ENCODE measurements around the gene HOXC13. TPM values are rescaled to one million over a fixed set of nuclear protein-coding genes. Genes with fewer than 3 reads are reported as not detected.

HOXC13 gene
- total and polyA plus RNA-seq, 9 of the 15 experiments (the other 6 are each of a cell fraction or from before 2014, with no cell fraction given) = 0.03 to 0.29 (median 0.17) TPM; not detected in 2

GRCh38 chr12:53995378-53996239 lies 57.0 kb downstream of the HOXC13 start (continued):
- TF ChIP-seq ATF3 (IDR thresholded peaks at IDR 0.05) (no peak), ATF3 (CRISPR knock-in tag; conservative IDR thresholded peaks at IDR 0.05) (no peak), ARID3B (CRISPR knock-in tag; IDR thresholded peaks at IDR 0.05; ENCODE audit: borderline replicate concordance) (no peak), TCFL5 (CRISPR knock-in tag; conservative IDR thresholded peaks at IDR 0.05) (no peak), GMEB1 (CRISPR knock-in tag; IDR thresholded peaks at IDR 0.05) (peak; percentile 16; the same call in 1 of the 2 replicates)

MicroRNAs encoded within 50 kb of the gene (microRNA counts, 767-probe panel; counts per million panel counts)
- 3,672 counts per million, percentile 77 among the panel's probes with 10 or more counts for microRNA hsa-miR-196a-5p

Small RNAs within 50 kb of the gene (microRNA-seq; reads per million reads assigned to microRNA genes)
- 149 reads per million, percentile 82 among the genes with 10 or more reads in this experiment for gene MIR196A2 (ENCODE audit: borderline microRNAs expressed)

Small RNAs within 50 kb of the gene (small RNA-seq; reads per million reads assigned to genes)
- gene AC012531.3 (not detected), gene AC012531.4 (not detected), gene MIR196A2 (7.5 reads per million, percentile 94 among the genes with 10 or more reads in this experiment), gene RF01905 (not detected), gene RF01906 (not detected)

Other genes with a start within 250 kb of the HOXC13 start
Only the 7 nearest of the 11 such genes appear.
- 0.14 and 0.24 TPM in 2 replicates for gene HOXC12, start 16.1 kb downstream of the HOXC13 start, total RNA-seq (2014; rRNA removed)
- 0.07 and 0.13 TPM in 2 replicates for gene HOXC12, start 16.1 kb downstream of the HOXC13 start, total RNA-seq (2014; rRNA removed; fragmentation: Illumina TruSeq; extraction: Trizol)
- 0.11 TPM in 2 replicates for gene HOXC12, start 16.1 kb downstream of the HOXC13 start, total RNA-seq (2015; rRNA removed; fragmentation: Illumina TruSeq; extraction: Trizol)
- gene HOXC12, start 16.1 kb downstream of the HOXC13 start, total RNA-seq (2021) = 0.11 and 0.27 TPM in 2 replicates
- gene HOXC12, start 16.1 kb downstream of the HOXC13 start, polyA plus RNA-seq (2011; rRNA removed) = 0.04 and 0.07 TPM in 2 replicates
- 0.28 and 0.36 TPM in 2 replicates for gene HOXC12, start 16.1 kb downstream of the HOXC13 start, polyA plus RNA-seq (2014; fragmentation: Illumina TruSeq; extraction: Trizol)
- gene HOXC12, start 16.1 kb downstream of the HOXC13 start, polyA plus RNA-seq (2014; fragmentation: Nextera tagmentation; extraction: Ambion mirVana) = under 1 TPM in 1 of 2 experiments, not detected in 1; 0.08 TPM
- 0.05 and 0.19 TPM in 2 replicates for gene HOXC12, start 16.1 kb downstream of the HOXC13 start, polyA plus RNA-seq (2014; rRNA removed)
- not detected in 2 replicates for gene HOXC11, start 34.3 kb downstream of the HOXC13 start, total RNA-seq (2014; rRNA removed)
- gene HOXC11, start 34.3 kb downstream of the HOXC13 start, total RNA-seq (2014; rRNA removed; fragmentation: Illumina TruSeq; extraction: Trizol) = not detected in 2 replicates
- gene HOXC11, start 34.3 kb downstream of the HOXC13 start, total RNA-seq (2015; rRNA removed; fragmentation: Illumina TruSeq; extraction: Trizol) = not detected in 2 replicates
- gene HOXC11, start 34.3 kb downstream of the HOXC13 start, total RNA-seq (2021) = not detected in 2 replicates
- gene HOXC11, start 34.3 kb downstream of the HOXC13 start, polyA plus RNA-seq (2011; rRNA removed) = 0.04 TPM in 1 of 2 replicates, not detected in the other
- gene HOXC11, start 34.3 kb downstream of the HOXC13 start, polyA plus RNA-seq (2014; fragmentation: Illumina TruSeq; extraction: Trizol) = not detected in 2 replicates
- gene HOXC11, start 34.3 kb downstream of the HOXC13 start, polyA plus RNA-seq (2014; fragmentation: Nextera tagmentation; extraction: Ambion mirVana) = not detected
- gene HOXC11, start 34.3 kb downstream of the HOXC13 start, polyA plus RNA-seq (2014; rRNA removed) = not detected in 2 replicates
- not detected in 2 replicates for gene HOTAIR, start 36.1 kb downstream of the HOXC13 start, total RNA-seq (2014; rRNA removed)
- not detected in 2 replicates for gene HOTAIR, start 36.1 kb downstream of the HOXC13 start, total RNA-seq (2014; rRNA removed; fragmentation: Illumina TruSeq; extraction: Trizol)
- gene HOTAIR, start 36.1 kb downstream of the HOXC13 start, total RNA-seq (2015; rRNA removed; fragmentation: Illumina TruSeq; extraction: Trizol) = not detected in 2 replicates
- not detected in 2 replicates for gene HOTAIR, start 36.1 kb downstream of the HOXC13 start, total RNA-seq (2021)
- 0.03 and 0.04 TPM in 2 replicates for gene HOTAIR, start 36.1 kb downstream of the HOXC13 start, polyA plus RNA-seq (2011; rRNA removed)
- gene HOTAIR, start 36.1 kb downstream of the HOXC13 start, polyA plus RNA-seq (2014; fragmentation: Illumina TruSeq; extraction: Trizol) = not detected in 2 replicates
- not detected for gene HOTAIR, start 36.1 kb downstream of the HOXC13 start, polyA plus RNA-seq (2014; fragmentation: Nextera tagmentation; extraction: Ambion mirVana)
- 0.15 TPM in 1 of 2 replicates, not detected in the other for gene HOTAIR, start 36.1 kb downstream of the HOXC13 start, polyA plus RNA-seq (2014; rRNA removed)
- 0.08 and 0.14 TPM in 2 replicates for gene HOXC10, start 46.3 kb downstream of the HOXC13 start, total RNA-seq (2014; rRNA removed)
- not detected in 2 replicates for gene HOXC10, start 46.3 kb downstream of the HOXC13 start, total RNA-seq (2014; rRNA removed; fragmentation: Illumina TruSeq; extraction: Trizol)
- gene HOXC10, start 46.3 kb downstream of the HOXC13 start, total RNA-seq (2015; rRNA removed; fragmentation: Illumina TruSeq; extraction: Trizol) = 0.23 TPM in 1 of 2 replicates, not detected in the other
- 0.35 and 0.69 TPM in 2 replicates for gene HOXC10, start 46.3 kb downstream of the HOXC13 start, total RNA-seq (2021)
- 0.08 and 0.13 TPM in 2 replicates for gene HOXC10, start 46.3 kb downstream of the HOXC13 start, polyA plus RNA-seq (2011; rRNA removed)
- gene HOXC10, start 46.3 kb downstream of the HOXC13 start, polyA plus RNA-seq (2014; fragmentation: Illumina TruSeq; extraction: Trizol) = 0.37 and 0.77 TPM in 2 replicates
- gene HOXC10, start 46.3 kb downstream of the HOXC13 start, polyA plus RNA-seq (2014; fragmentation: Nextera tagmentation; extraction: Ambion mirVana) = under 1 TPM; 0.25 to 0.42 TPM
- gene HOXC10, start 46.3 kb downstream of the HOXC13 start, polyA plus RNA-seq (2014; rRNA removed) = 0.63 and 0.73 TPM in 2 replicates
- 10.5 and 13.9 TPM in 2 replicates for gene HOXC9, start 61.3 kb downstream of the HOXC13 start, total RNA-seq (2014; rRNA removed)
- gene HOXC9, start 61.3 kb downstream of the HOXC13 start, total RNA-seq (2014; rRNA removed; fragmentation: Illumina TruSeq; extraction: Trizol) = 5.7 and 8.0 TPM in 2 replicates
- gene HOXC9, start 61.3 kb downstream of the HOXC13 start, total RNA-seq (2015; rRNA removed; fragmentation: Illumina TruSeq; extraction: Trizol) = 10.4 and 10.9 TPM in 2 replicates
- gene HOXC9, start 61.3 kb downstream of the HOXC13 start, total RNA-seq (2021) = 9.3 and 9.9 TPM in 2 replicates
- 1.1 and 1.7 TPM in 2 replicates for gene HOXC9, start 61.3 kb downstream of the HOXC13 start, polyA plus RNA-seq (2011; rRNA removed)
- 8.8 and 9.9 TPM in 2 replicates for gene HOXC9, start 61.3 kb downstream of the HOXC13 start, polyA plus RNA-seq (2014; fragmentation: Illumina TruSeq; extraction: Trizol)
- gene HOXC9, start 61.3 kb downstream of the HOXC13 start, polyA plus RNA-seq (2014; fragmentation: Nextera tagmentation; extraction: Ambion mirVana) = 1 to 10 TPM; 1.9 to 2.2 TPM
- 5.1 and 10.4 TPM in 2 replicates for gene HOXC9, start 61.3 kb downstream of the HOXC13 start, polyA plus RNA-seq (2014; rRNA removed)
- 0.32 and 0.57 TPM in 2 replicates for gene HOXC8, start 70.2 kb downstream of the HOXC13 start, total RNA-seq (2014; rRNA removed)
- 0.62 and 0.80 TPM in 2 replicates for gene HOXC8, start 70.2 kb downstream of the HOXC13 start, total RNA-seq (2014; rRNA removed; fragmentation: Illumina TruSeq; extraction: Trizol)
- gene HOXC8, start 70.2 kb downstream of the HOXC13 start, total RNA-seq (2015; rRNA removed; fragmentation: Illumina TruSeq; extraction: Trizol) = 0.53 and 0.76 TPM in 2 replicates
- gene HOXC8, start 70.2 kb downstream of the HOXC13 start, total RNA-seq (2021) = 0.72 and 0.95 TPM in 2 replicates
- 0.57 TPM in 2 replicates for gene HOXC8, start 70.2 kb downstream of the HOXC13 start, polyA plus RNA-seq (2011; rRNA removed)
- 1.3 and 1.4 TPM in 2 replicates for gene HOXC8, start 70.2 kb downstream of the HOXC13 start, polyA plus RNA-seq (2014; fragmentation: Illumina TruSeq; extraction: Trizol)
- under 1 TPM; 0.20 to 0.21 TPM for gene HOXC8, start 70.2 kb downstream of the HOXC13 start, polyA plus RNA-seq (2014; fragmentation: Nextera tagmentation; extraction: Ambion mirVana)
- 0.94 and 1.1 TPM in 2 replicates for gene HOXC8, start 70.2 kb downstream of the HOXC13 start, polyA plus RNA-seq (2014; rRNA removed)
- 0.73 and 1.00 TPM in 2 replicates for gene HOXC6, start 89.6 kb downstream of the HOXC13 start, total RNA-seq (2014; rRNA removed)
- 0.57 and 1.0 TPM in 2 replicates for gene HOXC6, start 89.6 kb downstream of the HOXC13 start, total RNA-seq (2014; rRNA removed; fragmentation: Illumina TruSeq; extraction: Trizol)
- gene HOXC6, start 89.6 kb downstream of the HOXC13 start, total RNA-seq (2015; rRNA removed; fragmentation: Illumina TruSeq; extraction: Trizol) = 1.4 TPM in 2 replicates
- gene HOXC6, start 89.6 kb downstream of the HOXC13 start, total RNA-seq (2021) = 3.2 and 4.0 TPM in 2 replicates
- gene HOXC6, start 89.6 kb downstream of the HOXC13 start, polyA plus RNA-seq (2011; rRNA removed) = 2.0 and 2.8 TPM in 2 replicates
- gene HOXC6, start 89.6 kb downstream of the HOXC13 start, polyA plus RNA-seq (2014; fragmentation: Illumina TruSeq; extraction: Trizol) = 3.4 and 3.5 TPM in 2 replicates
- gene HOXC6, start 89.6 kb downstream of the HOXC13 start, polyA plus RNA-seq (2014; fragmentation: Nextera tagmentation; extraction: Ambion mirVana) = under 1 TPM; 0.06 to 0.13 TPM
- gene HOXC6, start 89.6 kb downstream of the HOXC13 start, polyA plus RNA-seq (2014; rRNA removed) = 2.3 and 3.5 TPM in 2 replicates

Measured in K562 (cell line).